IMR-90 (cell line): ENCODE data around the gene CELF5. TPM values are rescaled to one million over a fixed set of nuclear protein-coding genes. Genes with fewer than 3 reads are reported as not detected.

Experiments used
- ATAC-seq: fragments of 200-7000 bp; cut with Tn5 transposase; 2 replicates; pipeline ENCODE4 v1.9.1; 2020; ENCODE audit warnings: low read depth, mild to moderate bottlenecking, moderate library complexity
- BruUV-seq: library from RNA; stranded (reverse); fragments of 400-500 nt; replicated peaks from 2 replicates; lab custom pipeline; 2021; lab: Mats Ljungman, UMichigan
- CTCF ChIA-PET: fragments of 300-600 bp; formaldehyde crosslinking; extraction: SDS; loops from one replicate; lab custom pipeline; 2021; ENCODE audit warnings: antibody characterized with exemption; lab: Yijun Ruan, JAX
- POLR2A ChIA-PET: fragments of 300-600 bp; sonication (Branson Sonifier 250); formaldehyde crosslinking; loops from one replicate; lab custom pipeline; 2022; ENCODE audit warnings: antibody characterized with exemption; ENCODE audit not compliant: unreplicated experiment; lab: Charles Lee
- DNase-seq: peaks from one replicate; pipeline ENCODE4 v3.0.0; 2013
- H2AFZ ChIP-seq: replicated peaks from 2 replicates; pipeline ENCODE3; 2013; ENCODE audit warnings: low read length, mild to moderate bottlenecking; ENCODE audit not compliant: poor library complexity
- H2AK5ac ChIP-seq: 2 replicates; pipeline ENCODE4 v1.6.1; 2013; ENCODE audit warnings: low read depth, low read length, inconsistent platforms
- H2AK9ac ChIP-seq: replicated peaks from 2 replicates; pipeline ENCODE3; 2013; ENCODE audit warnings: mild to moderate bottlenecking, low read depth, low read length, moderate library complexity; ENCODE audit not compliant: poor library complexity
- H2BK120ac ChIP-seq: 2 replicates; pipeline ENCODE4 v1.6.1; 2013; ENCODE audit warnings: low read depth, low read length, inconsistent platforms
- H2BK15ac ChIP-seq: 3 replicates; pipeline ENCODE4 v1.6.1; 2013; ENCODE audit warnings: low read depth, low read length, inconsistent platforms
- H2BK20ac ChIP-seq: 2 replicates; pipeline ENCODE4 v1.6.1; 2013; ENCODE audit warnings: low read depth, mild to moderate bottlenecking, inconsistent platforms, low read length, moderate library complexity
- H2BK5ac ChIP-seq: 2 replicates; pipeline ENCODE4 v1.6.1; 2013; ENCODE audit warnings: mild to moderate bottlenecking, low read depth, low read length, inconsistent platforms; ENCODE audit not compliant: poor library complexity, severe bottlenecking
- H3K14ac ChIP-seq: replicated peaks from 2 replicates; pipeline ENCODE4 v1.6.1; 2013; ENCODE audit warnings: low read depth, low read length, inconsistent platforms
- H3K18ac ChIP-seq: 2 replicates; pipeline ENCODE4 v1.6.1; 2013; ENCODE audit warnings: low read depth, low read length, control low read depth
- H3K23ac ChIP-seq: 2 replicates; pipeline ENCODE4 v1.6.1; 2013; ENCODE audit warnings: low read depth, low read length, inconsistent platforms
- H3K27ac ChIP-seq: 2 replicates; pipeline ENCODE4 v1.5.1; 2013; ENCODE audit warnings: mild to moderate bottlenecking, control low read depth, low read length; ENCODE audit not compliant: insufficient read depth
- H3K27me3 ChIP-seq: 2 replicates; pipeline ENCODE4 v1.6.1; 2013; ENCODE audit warnings: low read length; ENCODE audit not compliant: control insufficient read depth, insufficient read depth
- H3K36me3 ChIP-seq: 2 replicates; pipeline ENCODE4 v1.6.1; 2013; ENCODE audit warnings: low read length, mixed read lengths; ENCODE audit not compliant: control insufficient read depth, insufficient read depth
- H3K4ac ChIP-seq: 2 replicates; pipeline ENCODE4 v1.6.1; 2013; ENCODE audit warnings: low read depth, low read length, inconsistent platforms
- H3K4me1 ChIP-seq: 2 replicates; pipeline ENCODE4 v1.6.1; 2013; ENCODE audit warnings: low read length, mixed read lengths; ENCODE audit not compliant: control insufficient read depth, insufficient read depth
- H3K4me2 ChIP-seq: 2 replicates; pipeline ENCODE4 v1.6.1; 2013; ENCODE audit warnings: low read depth, mild to moderate bottlenecking, control low read depth, low read length, moderate library complexity
- H3K4me3 ChIP-seq: 2 replicates; pipeline ENCODE4 v1.5.1; 2013; ENCODE audit warnings: low read depth, mild to moderate bottlenecking, control low read depth, low read length, moderate library complexity; ENCODE audit not compliant: insufficient read depth
- H3K56ac ChIP-seq: 2 replicates; pipeline ENCODE4 v1.6.1; 2013; ENCODE audit warnings: low read length, inconsistent platforms; ENCODE audit not compliant: insufficient read depth; ENCODE audit errors: extremely low read depth
- H3K79me1 ChIP-seq, 2 experiments: 2 replicates each; pipeline ENCODE4 v1.6.1; 2013; ENCODE audit warnings: low read length in 2 of 2, inconsistent platforms in 1 of 2, low read depth in 1 of 2
- H3K9ac ChIP-seq: 2 replicates; pipeline ENCODE4 v1.6.1; 2013; ENCODE audit warnings: low read depth, low read length, control low read depth
- H3K9me1 ChIP-seq: 2 replicates; pipeline ENCODE4 v1.6.1; 2013; ENCODE audit warnings: low read length, inconsistent platforms; ENCODE audit not compliant: insufficient read depth
- H3K9me3 ChIP-seq: 2 replicates; pipeline ENCODE4 v1.6.1; 2013; ENCODE audit warnings: low read length; ENCODE audit not compliant: control insufficient read depth, insufficient read depth
- H4K20me1 ChIP-seq: 2 replicates; pipeline ENCODE4 v1.6.1; 2013; ENCODE audit warnings: low read length, inconsistent platforms; ENCODE audit not compliant: insufficient read depth
- H4K5ac ChIP-seq: 2 replicates; pipeline ENCODE4 v1.6.1; 2013; ENCODE audit warnings: mild to moderate bottlenecking, low read depth, low read length, control low read depth
- H4K8ac ChIP-seq, 2 experiments: 2 replicates each; pipeline ENCODE4 v1.6.1; 2013; ENCODE audit warnings: low read depth in 2 of 2, low read length in 2 of 2, control low read depth in 1 of 2, inconsistent platforms in 1 of 2
- H4K91ac ChIP-seq: 2 replicates; pipeline ENCODE4 v1.6.1; 2013; ENCODE audit warnings: low read depth, low read length, inconsistent platforms; ENCODE audit not compliant: insufficient read depth
- CHD1 ChIP-seq: IDR thresholded peaks from 2 replicates; pipeline ENCODE4 v1.6.1; 2012; ENCODE audit warnings: low read depth, low read length, improper control_type of control experiment
- FOS ChIP-seq: fragments of 150-350 bp; IDR thresholded peaks from 2 replicates; pipeline ENCODE4 v1.6.1; 2016; ENCODE audit warnings: low read depth, low read length
- MXI1 ChIP-seq: IDR thresholded peaks from 2 replicates; pipeline ENCODE4 v1.6.1; 2012; ENCODE audit warnings: low read depth, mild to moderate bottlenecking, low read length, moderate library complexity, borderline replicate concordance
- RFX5 ChIP-seq: IDR thresholded peaks from 2 replicates; pipeline ENCODE4 v1.8.0; 2012; ENCODE audit warnings: low read depth, mild to moderate bottlenecking, low read length, moderate library complexity
- WGBS, 2 experiments: methylation state at CpG; one replicate each; pipeline versions ENCODE4 v1.1.5 to v1.1.7; 2013; ENCODE audit warnings: missing lambda C conversion rate in 2 of 2; ENCODE audit not compliant: insufficient read length in 1 of 2; ENCODE audit errors: extremely low coverage in 2 of 2; 5-methylcytosine and 5-hydroxymethylcytosine counted together
- dilution Hi-C: fragments of 300-500 bp; cut with HindIII; formaldehyde crosslinking; loops from one replicate; pipeline ENCODE4 v1.14.3; 2018; ENCODE audit warnings: low sequenced_read_pairs; ENCODE audit not compliant: unreplicated experiment
- in situ Hi-C: fragments of 300-500 bp; cut with MboI; formaldehyde crosslinking; loops from 3 replicates; pipeline ENCODE4 v1.14.3; 2019; ENCODE audit warnings: low sequenced_read_pairs, inconsistent platforms, mixed read lengths
- intact Hi-C: fragments of 100-400 bp; cut with micrococcal nuclease; formaldehyde crosslinking; loops from 2 replicates; pipeline ENCODE4 v1.10.0; 2022
- polyA plus RNA-seq, 3 experiments: library from polyadenylated mRNA; depleted of rRNA; stranded (reverse); fragments of >200 nt; gene quantifications; 2 replicates each; pipeline ENCODE4 v1.2.3, GENCODE V29; 2012; ENCODE audit warnings: low replicate concordance in 1 of 3
- total RNA-seq: library from RNA; depleted of rRNA; stranded (reverse); fragments of >200 nt; gene quantifications from 2 replicates; pipeline ENCODE4 v1.2.3, GENCODE V29; 2012

The CELF5 gene
- total and polyA plus RNA-seq, 2 of the 4 experiments (the other 2 are of a cell fraction) = 0.02 TPM; not detected in 1

GRCh38 chr19:3272952-3273351 lies 48.5 kb downstream of the CELF5 start:
- Histone ChIP-seq H3K4me2 (no peak overlapping the region), H4K20me1 (no peaks in the 10 kb centered on the region), H2AK5ac (no peak overlapping the region), H3K18ac (no peak overlapping the region), H3K4me3 (no peak overlapping the region), H4K8ac (no peak overlapping the region), H3K9me3 (peaks cover 6% of the 10 kb centered on the region), H4K5ac (no peak overlapping the region), H3K9me1 (0 out of 2 replicates have a peak, but pooled peaks cover 3% of the 10 kb centered on the region), H3K23ac (no peak overlapping the region), H3K79me1 (no peaks in the 10 kb centered on the region), H3K36me3 (no peaks in the 10 kb centered on the region), H3K27ac (no peak overlapping the region), H3K27me3 (peaks cover 52% of the 10 kb centered on the region), H3K9ac (no peak overlapping the region), H2BK5ac (no peak overlapping the region), H3K4ac (no peak overlapping the region), H2AFZ (no peak overlapping the region), H3K4me1 (0 out of 2 replicates have a peak, but pooled peaks cover 2% of the 10 kb centered on the region), H2AK9ac (no peak overlapping the region), H2BK15ac (no peak overlapping the region), H3K56ac (no peak overlapping the region), H4K91ac (no peak overlapping the region), H3K14ac (no peak overlapping the region), H2BK120ac (no peak overlapping the region), H2BK20ac (no peak overlapping the region)
- CTCF ChIA-PET = no interaction called here
- intact Hi-C loops (no loop called here), dilution Hi-C loops (no loop called here), in situ Hi-C loops (no loop called here)
- WGBS, 2 experiments = no CpG with 5 or more reads among the region's 3 CpGs
- no TSS peak for BruUV-seq
- TF ChIP-seq RFX5 (no peak), MXI1 (no peak), FOS (no peak), CHD1 (no peak)
- no peak for DNase-seq
- no peak for ATAC-seq
- POLR2A ChIA-PET = no interaction called here
